K562 (cell line): ENCODE measurements around the gene GPR3. TPM values are rescaled to one million over a fixed set of nuclear protein-coding genes. Genes with fewer than 3 reads are reported as not detected.

Source experiments
- ATAC-seq: fragments of 200-7000 bp; cut with Tn5 transposase; 3 replicates; pipeline ENCODE4 v1.9.1; 2020; ENCODE audit warnings: moderate library complexity
- BruUV-seq: library from RNA; stranded (reverse); fragments of 400-500 nt; replicated peaks from 2 replicates; lab custom pipeline; 2021; lab: Mats Ljungman, UMichigan
- CTCF ChIA-PET: fragments of 300-600 bp; formaldehyde crosslinking; extraction: SDS; loops from one replicate; lab custom pipeline; 2021; ENCODE audit warnings: low intra/inter-chr PET ratio; lab: Yijun Ruan, JAX
- POLR2A ChIA-PET: fragments of 300-600, 350-650 bp; sonication (Branson Sonifier 250); formaldehyde crosslinking; extraction: SDS; loops from one replicate; lab custom pipeline; 2021; ENCODE audit warnings: antibody characterized with exemption, inconsistent platforms; lab: Yijun Ruan, JAX
- DNase-seq, 4 experiments: peaks; one replicate each; pipeline versions ENCODE4 v3.0.0 to v3.0.0-alpha.2; 2011 to 2018; ENCODE audit warnings: low spot score in 3 of 4, mixed read lengths in 3 of 4; ENCODE audit errors: extremely low read depth in 1 of 4
- FAIRE-seq: peaks from 2 replicates; lab custom pipeline; 2011; peaks lifted over from hg19 to GRCh38; lab: Jason Lieb, UNC
- H2AFZ ChIP-seq: 2 replicates; pipeline ENCODE4 v1.6.0; 2011; ENCODE audit warnings: low read depth, low read length, control low read depth, inconsistent platforms
- H3K27ac ChIP-seq: fragments of 200-600 bp; 3 replicates; pipeline ENCODE4 v1.8.0; 2011; ENCODE audit warnings: low read depth, mild to moderate bottlenecking, control low read depth, inconsistent platforms, low read length, moderate library complexity, mixed read lengths; ENCODE audit errors: extremely low read depth
- H3K27me3 ChIP-seq, 2 experiments: fragments of 300-600 bp in 1 of 2; 2 replicates in 1 of 2; 3 replicates in 1 of 2; pipeline versions ENCODE4 v1.6.0 to v1.8.0; 2011; ENCODE audit warnings: inconsistent platforms in 2 of 2, low read length in 2 of 2, mild to moderate bottlenecking in 1 of 2, mixed read lengths in 1 of 2, moderate library complexity in 1 of 2; ENCODE audit not compliant: control insufficient read depth in 2 of 2, insufficient read depth in 2 of 2
- H3K36me3 ChIP-seq: fragments of 300-600 bp; 3 replicates; pipeline ENCODE4 v1.8.0; 2011; ENCODE audit warnings: mild to moderate bottlenecking, low read length, inconsistent platforms; ENCODE audit not compliant: control insufficient read depth, insufficient read depth
- H3K4me1 ChIP-seq, 2 experiments: fragments of 200-600 bp in 1 of 2; replicated peaks in 1 of 2; 2 replicates in 1 of 2; 3 replicates in 1 of 2; pipeline versions ENCODE4 v1.5.1 to v1.8.0; 2011; ENCODE audit warnings: inconsistent platforms in 2 of 2, low read length in 2 of 2, mild to moderate bottlenecking in 1 of 2, mixed read lengths in 1 of 2, moderate library complexity in 1 of 2; ENCODE audit not compliant: control insufficient read depth in 2 of 2, insufficient read depth in 2 of 2
- H3K4me2 ChIP-seq: 2 replicates; pipeline ENCODE4 v1.6.1; 2011; ENCODE audit warnings: low read length, control low read depth, inconsistent platforms, mixed read lengths; ENCODE audit not compliant: insufficient read depth
- H3K4me3 ChIP-seq: fragments of 200-600 bp; sonication (generic), shearing (Covaris generic); 2 replicates; pipeline ENCODE4 v1.5.1; 2016; ENCODE audit warnings: control low read depth, inconsistent platforms
- H3K79me2 ChIP-seq: fragments of 200-600 bp; 3 replicates; pipeline ENCODE4 v1.8.0; 2011; ENCODE audit warnings: low read length, inconsistent platforms; ENCODE audit not compliant: control insufficient read depth, insufficient read depth
- H3K9ac ChIP-seq, 2 experiments: 2 replicates each; pipeline versions ENCODE4 v1.6.0 to v1.6.1; 2011; ENCODE audit warnings: low read depth in 2 of 2, low read length in 2 of 2, control low read depth in 1 of 2, inconsistent platforms in 1 of 2, mild to moderate bottlenecking in 1 of 2, mixed read lengths in 1 of 2; ENCODE audit not compliant: insufficient read depth in 1 of 2
- H3K9me1 ChIP-seq: one replicate; pipeline ENCODE4 v1.6.0; 2011; ENCODE audit warnings: inconsistent platforms, mild to moderate bottlenecking, low read length, moderate library complexity; ENCODE audit not compliant: control insufficient read depth, insufficient read depth
- H3K9me3 ChIP-seq: replicated peaks from 2 replicates; pipeline ENCODE4 v1.5.1; 2011; ENCODE audit warnings: low read depth, low read length, inconsistent platforms; ENCODE audit not compliant: control insufficient read depth, insufficient read depth
- H4K20me1 ChIP-seq: replicated peaks from 2 replicates; pipeline ENCODE4 v1.6.1; 2011; ENCODE audit warnings: low read length, inconsistent platforms, mixed read lengths; ENCODE audit not compliant: control insufficient read depth, insufficient read depth
- CHAMP1 ChIP-seq: fragments of 450-650 bp; IDR thresholded peaks from 2 replicates; pipeline ENCODE4 v1.6.1; 2016; ENCODE audit warnings: mild to moderate bottlenecking
- FOXJ2 ChIP-seq: fragments of 200-800 bp; sonication (Bioruptor generic); IDR thresholded peaks from 2 replicates; pipeline ENCODE4 v1.6.1; 2016; ENCODE audit warnings: missing genetic modification characterization, missing compliant biosample characterization
- GABPA ChIP-seq: fragments of 200-800 bp; sonication (Bioruptor generic); conservative IDR thresholded peaks from 2 replicates; pipeline ENCODE4 v1.6.1; 2016; ENCODE audit warnings: low read depth, missing genetic modification characterization, missing compliant biosample characterization
- HDAC8 ChIP-seq: fragments of 450-650 bp; IDR thresholded peaks from 2 replicates; pipeline ENCODE4 v1.6.1; 2016; ENCODE audit warnings: mild to moderate bottlenecking, missing genetic modification characterization, moderate library complexity, missing compliant biosample characterization
- PHF21A ChIP-seq: fragments of 450-650 bp; IDR thresholded peaks from 2 replicates; pipeline ENCODE4 v1.6.1; 2017; ENCODE audit warnings: low read depth, borderline replicate concordance
- PML ChIP-seq: IDR thresholded peaks from 2 replicates; pipeline ENCODE4 v1.6.1; 2012; ENCODE audit warnings: low read length, inconsistent platforms
- SREBF2 ChIP-seq: sonication (generic); formaldehyde crosslinking; IDR thresholded peaks from 2 replicates; pipeline ENCODE4 v1.4.0; 2020; ENCODE audit warnings: mild to moderate bottlenecking, missing genetic modification reagents
- SRSF9 ChIP-seq: fragments of 200-400 bp; formaldehyde crosslinking; IDR thresholded peaks from 2 replicates; pipeline ENCODE4 v1.6.1; 2017; ENCODE audit warnings: low read depth, low read length, borderline replicate concordance
- TCF7L2 ChIP-seq: fragments of 150-350 bp; IDR thresholded peaks from 2 replicates; pipeline ENCODE4 v1.6.1; 2016; ENCODE audit warnings: low read depth, mild to moderate bottlenecking, low read length, moderate library complexity
- TSC22D4 ChIP-seq: fragments of 450-650 bp; IDR thresholded peaks from 2 replicates; pipeline ENCODE4 v1.6.1; 2016; ENCODE audit warnings: missing genetic modification characterization, missing biosample characterization, control low read depth
- ZBTB11 ChIP-seq, 3 experiments: fragments of 200-800 bp in 1 of 3; fragments of 250-450 bp in 1 of 3; fragments of 450-650 bp in 1 of 3; sonication (Bioruptor Pico) in 1 of 3; sonication (Bioruptor generic) in 1 of 3; formaldehyde crosslinking in 1 of 3; IDR thresholded peaks; 2 replicates each; pipeline versions ENCODE4 v1.6.1 to v1.8.0; 2016 to 2022; ENCODE audit warnings: mild to moderate bottlenecking in 2 of 3, missing genetic modification characterization in 2 of 3, missing compliant biosample characterization in 1 of 3, moderate library complexity in 1 of 3
- ZNF121 ChIP-seq: sonication (generic); formaldehyde crosslinking; conservative IDR thresholded peaks from 2 replicates; pipeline ENCODE4 v1.8.0; 2022; ENCODE audit warnings: missing genetic modification reagents
- ZNF217 ChIP-seq: sonication (generic); formaldehyde crosslinking; IDR thresholded peaks from 2 replicates; pipeline ENCODE4 v1.8.0; 2022; ENCODE audit warnings: mild to moderate bottlenecking, missing genetic modification reagents
- WGBS: fragments of 100-300 bp; shearing (Covaris generic); methylation state at CpG from one replicate; pipeline ENCODE4 v1.1.6; 2016; ENCODE audit warnings: low coverage, mixed read lengths; ENCODE audit not compliant: insufficient coverage; ENCODE audit errors: missing lambda C conversion rate; 5-methylcytosine and 5-hydroxymethylcytosine counted together
- in situ Hi-C: fragments of 300-500 bp; cut with MboI; formaldehyde crosslinking; loops from 4 replicates; pipeline ENCODE4 v1.15.0; 2018; ENCODE audit warnings: inconsistent platforms, mixed read lengths
- intact Hi-C: fragments of 100-400 bp; cut with micrococcal nuclease; formaldehyde crosslinking; loops from 2 replicates; pipeline ENCODE4 v1.14.2; 2022
- polyA plus RNA-seq, 8 experiments: library from polyadenylated mRNA; depleted of rRNA in 4 of 8; stranded (reverse) in 5 of 8; unstranded in 3 of 8; fragments of >200 nt; fragmentation: Nextera tagmentation in 2 of 8; fragmentation: Illumina TruSeq in 1 of 8; extraction: Ambion mirVana in 2 of 8; extraction: Trizol in 1 of 8; gene quantifications; 2 replicates each; pipeline versions ENCODE4 v1.2.1 to v1.2.3, GENCODE V29; 2011 to 2014; ENCODE audit warnings: inconsistent platforms in 1 of 8, missing spikeins in 1 of 8
- total RNA-seq, 7 experiments: library from RNA; depleted of rRNA in 6 of 7; stranded (reverse); fragments of >200 nt in 6 of 7; fragmentation: Illumina TruSeq in 2 of 7; extraction: Trizol in 2 of 7; gene quantifications; 2 replicates each; pipeline versions ENCODE4 v1.2.1 to v1.2.3, GENCODE V29; 2011 to 2021; ENCODE audit warnings: low replicate concordance in 1 of 7

GPR3 gene
- total and polyA plus RNA-seq, 9 of the 15 experiments (the other 6 are each of a cell fraction or from before 2014, with no cell fraction given): 0.24 to 11.5 (median 3.7) TPM

DNA sequence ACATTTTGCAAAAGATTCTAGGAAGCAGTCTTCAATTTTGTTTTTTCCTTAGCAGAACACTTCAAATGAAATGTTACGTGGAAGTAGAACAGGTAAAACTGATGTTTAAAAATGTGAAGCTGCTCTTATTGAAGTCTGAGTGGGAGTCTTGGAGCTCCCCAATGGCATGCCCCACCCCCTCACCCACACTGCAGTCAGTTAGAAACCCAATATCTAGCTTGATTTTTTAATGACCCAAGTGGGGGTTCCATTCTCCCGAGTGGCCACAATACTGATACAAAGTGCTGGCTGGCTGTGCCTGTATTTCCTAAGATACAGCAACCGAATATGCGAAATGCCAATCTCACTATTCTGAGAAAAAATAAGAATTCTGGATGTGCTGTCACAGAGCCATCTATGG lies 31.3 kb downstream of the GPR3 start:
- peaks cover 71% of the 10 kb centered on the region for H3K79me2 ChIP-seq
- no peak overlapping the region for H3K4me3 ChIP-seq
- H3K27me3 ChIP-seq: no peaks in the 10 kb centered on the region
- ChIA-PET POLR2A (interaction anchor here (1.9 to 2.3 kb wide), 2 partner anchors 27 to 29 kb away, joined by 4 to 5 read pairs; no protein-coding TSS in a partner anchor), CTCF (no interaction called here)
- no peak overlapping the region for H3K4me2 ChIP-seq
- H3K27ac ChIP-seq: no peak overlapping the region; the same call in 2 of the 3 replicates
- no TSS peak for BruUV-seq
- TF ChIP-seq GABPA (tag) (no peak), TSC22D4 (tag) (no peak), ZNF121 (CRISPR knock-in tag) (no peak), SRSF9 (no peak), TCF7L2 (no peak), SREBF2 (CRISPR knock-in tag) (no peak), HDAC8 (tag) (no peak), ZNF217 (CRISPR knock-in tag) (no peak), FOXJ2 (tag) (no peak), PHF21A (no peak), CHAMP1 (no peak), PML (no peak), ZBTB11 (CRISPR knock-in tag; IDR thresholded peaks at IDR 0.05) (no peak)
- TF ChIP-seq, all 486 proteins: peak for 0
- FAIRE-seq: no peak
- DNase-seq: no peak
- Histone ChIP-seq H3K9me1 (peaks cover 9% of the 10 kb centered on the region), H4K20me1 (no peaks in the 10 kb centered on the region), H3K36me3 (peaks cover 65% of the 10 kb centered on the region), H3K9me3 (no peaks in the 10 kb centered on the region), H2AFZ (no peak overlapping the region), H3K4me1 (peaks cover 8 to 24% of the 10 kb centered on the region in 2 experiments; a peak in 4 of 5 replicates), H3K9ac (no peak overlapping the region)
- intact Hi-C loops (no loop called here), in situ Hi-C loops (loop anchor here (10.0 kb wide), 1 partner anchor 181 kb away; the partner anchor contains the start of gene AHDC1)
- ATAC-seq: no peak
- 83% methylated on average over 4 of the region's 4 CpGs for WGBS
